Mucosa of rectum (tissue), 2 donors: ENCODE data around the gene ABHD17A.
"Not testable (repeated sequence)": the region's sequence is repeated elsewhere in the genome, so short reads cannot be mapped to it uniquely, and the experiment has no call there.

Experiments used
- H3K27ac ChIP-seq, 2 donors: one replicate each; pipeline ENCODE4 v1.7.0; 2013; ENCODE audit warnings: inconsistent platforms in 2 of 2, low read depth in 2 of 2, low read length in 2 of 2
- H3K27me3 ChIP-seq, 2 donors: one replicate each; pipeline ENCODE4 v1.7.0; 2013; ENCODE audit warnings: low read length in 2 of 2; ENCODE audit not compliant: control insufficient read depth in 2 of 2, insufficient read depth in 2 of 2
- H3K36me3 ChIP-seq, 2 donors: one replicate each; pipeline ENCODE4 v1.7.0; 2013; ENCODE audit warnings: low read length in 2 of 2; ENCODE audit not compliant: control insufficient read depth in 2 of 2, insufficient read depth in 2 of 2
- H3K4me1 ChIP-seq, 2 donors: one replicate each; pipeline ENCODE4 v1.7.0; 2013; ENCODE audit warnings: low read length in 2 of 2, mild to moderate bottlenecking in 1 of 2; ENCODE audit not compliant: control insufficient read depth in 2 of 2, insufficient read depth in 2 of 2
- H3K4me3 ChIP-seq, 2 donors: one replicate each; pipeline ENCODE4 v1.7.0; 2013; ENCODE audit warnings: low read length in 2 of 2
- H3K9ac ChIP-seq, 2 donors: one replicate each; pipeline ENCODE4 v1.7.0; 2013; ENCODE audit warnings: low read length in 2 of 2, low read depth in 1 of 2, mild to moderate bottlenecking in 1 of 2
- H3K9me3 ChIP-seq, 2 donors: one replicate each; pipeline ENCODE4 v1.7.0; 2013; ENCODE audit warnings: low read length in 2 of 2; ENCODE audit not compliant: control insufficient read depth in 2 of 2
- donor health status: healthy.
- donor health status: Normal muscosa, but diverticular disease.

ABHD17A gene

GRCh38 chr19:1882089-1882785 lies 3.1 kb downstream of the ABHD17A start:
- Histone ChIP-seq H3K27me3 (no peaks in the 10 kb centered on the region), H3K9ac (peak overlapping the region in 1 of 2 donors; percentile 54), H3K4me1 (peaks cover 20 to 28% of the 10 kb centered on the region in 2 donors), H3K4me3 (peak overlapping the region in 1 of 2 donors; percentile 84), H3K36me3 (peaks cover 0 to 4% of the 10 kb centered on the region in 2 donors), H3K27ac (peak overlapping the region in 1 of 2 donors; percentile 81), H3K9me3 (no peaks in the 10 kb centered on the region)

- not testable (repeated sequence) for H3K9me3 ChIP-seq, H3K27me3 ChIP-seq, H3K9ac ChIP-seq, H3K36me3 ChIP-seq, H3K4me3 ChIP-seq
- Histone ChIP-seq H3K4me1 (peaks cover 21 to 28% of the 10 kb centered on the region in 2 donors), H3K27ac (peak overlapping the region in 1 of 2 donors; percentile 65)
Measured at GRCh38 chr19:1881393-1882088, 3.8 kb downstream of the ABHD17A start.

GRCh38 chr19:1880611-1881392 lies 4.5 kb downstream of the ABHD17A start:
- H3K4me1 ChIP-seq, result peaks cover 25 to 32% of the 10 kb centered on the region in 2 donors
- H3K4me3 ChIP-seq, result no peak overlapping the region
- peaks cover 0 to 4% of the 10 kb centered on the region in 2 donors for H3K36me3 ChIP-seq
- H3K27ac ChIP-seq, result no peak overlapping the region
- no peaks in the 10 kb centered on the region for H3K9me3 ChIP-seq
- no peak overlapping the region for H3K9ac ChIP-seq
- H3K27me3 ChIP-seq, result no peaks in the 10 kb centered on the region

- not testable (repeated sequence) for H3K4me3 ChIP-seq, H3K9ac ChIP-seq, H3K36me3 ChIP-seq, H3K27ac ChIP-seq, H3K27me3 ChIP-seq, H3K9me3 ChIP-seq
- H3K4me1 ChIP-seq, result peaks cover 27 to 32% of the 10 kb centered on the region in 2 donors
Measured at GRCh38 chr19:1879982-1880381, 5.3 kb downstream of the ABHD17A start.

GRCh38 chr19:1878583-1878982 lies 6.7 kb downstream of the ABHD17A start:
- H3K4me3 ChIP-seq, H3K27me3 ChIP-seq, H3K9me3 ChIP-seq, H3K36me3 ChIP-seq, H3K9ac ChIP-seq, H3K27ac ChIP-seq: not testable (repeated sequence)
- H3K4me1 ChIP-seq, result peaks cover 27 to 30% of the 10 kb centered on the region in 2 donors

- not testable (repeated sequence) for H3K4me3 ChIP-seq, H3K9ac ChIP-seq, H3K36me3 ChIP-seq, H3K27ac ChIP-seq, H3K9me3 ChIP-seq, H3K27me3 ChIP-seq
- H3K4me1 ChIP-seq, result peaks cover 20 to 27% of the 10 kb centered on the region in 2 donors
Measured at GRCh38 chr19:1877280-1877660, 8.0 kb downstream of the ABHD17A start.

GRCh38 chr19:1876496-1877279 lies 8.6 kb downstream of the ABHD17A start:
- H3K36me3 ChIP-seq, H3K27me3 ChIP-seq, H3K9me3 ChIP-seq: not testable (repeated sequence)
- H3K27ac ChIP-seq, result peak overlapping the region; percentile 91 to 95
- peaks cover 20 to 23% of the 10 kb centered on the region in 2 donors for H3K4me1 ChIP-seq
- peak overlapping the region; percentile 67 to 90 for H3K4me3 ChIP-seq
- peak overlapping the region; percentile 75 to 95 for H3K9ac ChIP-seq

GRCh38 chr19:1875646-1876495 lies 9.4 kb downstream of the ABHD17A start:
- H3K36me3 ChIP-seq, result peaks cover 2 to 4% of the 10 kb centered on the region in 2 donors
- H3K4me3 ChIP-seq, result peak overlapping the region; percentile 90 to 99
- H3K4me1 ChIP-seq, result peaks cover 20 to 23% of the 10 kb centered on the region in 2 donors
- peak overlapping the region; percentile 91 to 95 for H3K27ac ChIP-seq
- H3K9me3 ChIP-seq, result no peaks in the 10 kb centered on the region
- H3K9ac ChIP-seq, result peak overlapping the region; percentile 89 to 95
- no peaks in the 10 kb centered on the region for H3K27me3 ChIP-seq

- H3K9me3 ChIP-seq, H3K27me3 ChIP-seq, H3K36me3 ChIP-seq: not testable (repeated sequence)
- H3K27ac ChIP-seq, result peak overlapping the region; percentile 91 to 95
- H3K4me1 ChIP-seq, result peaks cover 20 to 23% of the 10 kb centered on the region in 2 donors
- peak overlapping the region; percentile 89 to 95 for H3K9ac ChIP-seq
- H3K4me3 ChIP-seq, result peak overlapping the region; percentile 90 to 99
Measured at GRCh38 chr19:1875265-1875645, 10.0 kb downstream of the ABHD17A start.
